Thoracic aorta (tissue), 2 donors: ENCODE results near the gene MRPS31. TPM values are rescaled to one million over a fixed set of nuclear protein-coding genes. Genes with fewer than 3 reads are reported as not detected.

Source experiments
- ATAC-seq: fragments of 150-250 bp; one replicate; pipeline ENCODE4 v1.8.0; 2017; ENCODE audit warnings: low read depth; ENCODE audit not compliant: insufficient number of reproducible peaks, low FRiP score
- DNase-seq: peaks from one replicate; pipeline ENCODE4 v3.0.0-alpha.2; 2020; ENCODE audit warnings: low spot score
- H3K27ac ChIP-seq, 2 donors: fragments of 200-600 bp; sonication (generic); 1 replicate in 1 of 2; 2 replicates in 1 of 2; pipeline ENCODE4 v1.5.1; 2016; ENCODE audit warnings: mild to moderate bottlenecking in 2 of 2, moderate library complexity in 2 of 2
- H3K27me3 ChIP-seq: fragments of 200-600 bp; sonication (generic); replicated peaks from 2 replicates; pipeline ENCODE4 v1.6.0; 2016; ENCODE audit warnings: mild to moderate bottlenecking; ENCODE audit not compliant: insufficient read depth
- H3K36me3 ChIP-seq: fragments of 200-600 bp; sonication (generic); one replicate; pipeline ENCODE4 v1.5.1; 2016
- H3K4me1 ChIP-seq, 2 donors: fragments of 200-600 bp; sonication (generic); 1 replicate in 1 of 2; 2 replicates in 1 of 2; pipeline versions ENCODE4 v1.5.1 to v1.6.0; 2016; ENCODE audit warnings: low read depth in 2 of 2, mild to moderate bottlenecking in 1 of 2; ENCODE audit not compliant: control insufficient read depth in 1 of 2
- H3K4me3 ChIP-seq: fragments of 200-600 bp; sonication (generic); 2 replicates; pipeline ENCODE4 v1.5.1; 2016; ENCODE audit warnings: mild to moderate bottlenecking
- H3K9me3 ChIP-seq: fragments of 200-600 bp; sonication (generic); 2 replicates; pipeline ENCODE4 v1.5.1; 2016
- total RNA-seq, 2 donors: library from RNA; depleted of rRNA; stranded (reverse); fragments of >200 nt; gene quantifications; one replicate each; pipeline versions ENCODE4 v1.1.0 to v1.2.3, GENCODE V29; 2016
- TF ChIP-seq, protein P1 (sequence below): fragments of 200-600 bp; sonication (generic); IDR thresholded peaks from one replicate; pipeline ENCODE4 v1.5.1; 2019; ENCODE audit warnings: antibody characterized with exemption

Gene MRPS31
- total RNA-seq, 2 donors from 2014 or later, result 11.4 to 13.7 TPM

DNA sequence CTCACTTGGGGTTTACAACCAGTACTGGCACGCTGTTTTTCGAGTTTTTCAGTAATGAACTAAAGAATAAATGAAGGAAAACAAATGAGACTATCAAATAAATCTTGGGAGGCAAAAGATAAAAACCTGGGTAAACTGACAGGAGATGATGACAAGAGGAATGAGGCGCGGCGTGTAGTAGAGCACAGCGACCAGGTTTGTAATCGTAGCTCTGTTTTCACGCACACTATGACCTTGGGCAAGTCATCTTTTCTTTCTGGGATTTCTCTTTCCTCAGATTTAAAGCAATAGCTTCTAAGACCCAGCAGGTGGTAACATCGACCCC lies 419 bp downstream of the MRPS31 start:
- no peaks in the 10 kb centered on the region for H3K9me3 ChIP-seq
- H3K4me1 ChIP-seq, result peaks cover 10 to 11% of the 10 kb centered on the region in 2 donors
- TF ChIP-seq, protein P1, sequence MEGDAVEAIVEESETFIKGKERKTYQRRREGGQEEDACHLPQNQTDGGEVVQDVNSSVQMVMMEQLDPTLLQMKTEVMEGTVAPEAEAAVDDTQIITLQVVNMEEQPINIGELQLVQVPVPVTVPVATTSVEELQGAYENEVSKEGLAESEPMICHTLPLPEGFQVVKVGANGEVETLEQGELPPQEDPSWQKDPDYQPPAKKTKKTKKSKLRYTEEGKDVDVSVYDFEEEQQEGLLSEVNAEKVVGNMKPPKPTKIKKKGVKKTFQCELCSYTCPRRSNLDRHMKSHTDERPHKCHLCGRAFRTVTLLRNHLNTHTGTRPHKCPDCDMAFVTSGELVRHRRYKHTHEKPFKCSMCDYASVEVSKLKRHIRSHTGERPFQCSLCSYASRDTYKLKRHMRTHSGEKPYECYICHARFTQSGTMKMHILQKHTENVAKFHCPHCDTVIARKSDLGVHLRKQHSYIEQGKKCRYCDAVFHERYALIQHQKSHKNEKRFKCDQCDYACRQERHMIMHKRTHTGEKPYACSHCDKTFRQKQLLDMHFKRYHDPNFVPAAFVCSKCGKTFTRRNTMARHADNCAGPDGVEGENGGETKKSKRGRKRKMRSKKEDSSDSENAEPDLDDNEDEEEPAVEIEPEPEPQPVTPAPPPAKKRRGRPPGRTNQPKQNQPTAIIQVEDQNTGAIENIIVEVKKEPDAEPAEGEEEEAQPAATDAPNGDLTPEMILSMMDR, result no peak
- H3K4me3 ChIP-seq, result peak overlapping the region; percentile 91
- H3K27me3 ChIP-seq, result no peaks in the 10 kb centered on the region
- ATAC-seq (no peak), DNase-seq (no peak)
- H3K36me3 ChIP-seq, result peaks cover 3% of the 10 kb centered on the region
- H3K27ac ChIP-seq, result peak overlapping the region; percentile 75 to 77

DNA sequence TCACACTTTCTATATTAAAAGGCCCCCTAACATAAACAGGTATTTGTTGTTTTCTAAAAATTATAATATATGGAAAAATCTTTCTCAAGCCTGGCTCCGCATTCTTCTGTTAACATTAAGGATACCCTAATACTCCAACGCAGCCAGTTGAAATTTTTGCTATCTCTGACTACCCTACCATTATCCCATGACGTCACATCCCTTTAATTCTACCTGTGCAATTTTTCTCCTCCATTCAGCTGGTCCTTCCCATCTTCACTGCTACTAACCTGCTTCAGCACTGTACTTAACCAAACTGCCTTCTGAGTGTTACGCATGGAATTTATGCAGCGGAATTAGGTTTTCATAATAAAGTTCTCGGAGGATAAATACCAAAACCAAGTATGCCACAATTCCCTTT lies 1.0 kb downstream of the MRPS31 start:
- Histone ChIP-seq H3K9me3 (no peaks in the 10 kb centered on the region), H3K27me3 (no peaks in the 10 kb centered on the region), H3K27ac (no peak overlapping the region), H3K4me1 (peaks cover 10 to 11% of the 10 kb centered on the region in 2 donors), H3K36me3 (peaks cover 3% of the 10 kb centered on the region), H3K4me3 (peak overlapping the region; percentile 91)
- TF ChIP-seq, protein P1, result no peak
- no peak for ATAC-seq
- no peak for DNase-seq

DNA sequence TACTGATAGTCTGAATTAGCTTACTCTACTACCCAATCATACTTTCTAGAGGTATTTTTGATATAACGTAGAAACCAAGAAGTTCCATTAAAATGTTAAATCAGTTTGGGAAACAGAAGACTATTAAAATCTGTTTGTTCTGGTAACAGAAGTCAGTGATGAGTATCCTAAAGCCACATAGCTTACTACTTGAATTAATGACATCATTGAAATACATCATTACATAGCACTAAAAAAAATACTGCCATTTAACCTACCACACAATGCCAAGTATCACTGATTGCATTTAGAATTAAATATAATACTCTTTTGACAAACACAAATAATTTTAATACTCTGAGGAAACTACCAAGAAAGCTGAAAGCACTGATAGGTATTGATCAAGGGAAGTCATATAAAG lies 5.4 kb downstream of the MRPS31 start:
- H3K4me3 ChIP-seq, result no peak overlapping the region
- no peak overlapping the region for H3K27ac ChIP-seq
- DNase-seq (no peak), ATAC-seq (no peak)
- H3K27me3 ChIP-seq, result no peaks in the 10 kb centered on the region
- H3K9me3 ChIP-seq, result no peaks in the 10 kb centered on the region
- peaks cover 3% of the 10 kb centered on the region for H3K36me3 ChIP-seq
- H3K4me1 ChIP-seq, result peaks cover 10 to 11% of the 10 kb centered on the region in 2 donors
- TF ChIP-seq, protein P1, result no peak

DNA sequence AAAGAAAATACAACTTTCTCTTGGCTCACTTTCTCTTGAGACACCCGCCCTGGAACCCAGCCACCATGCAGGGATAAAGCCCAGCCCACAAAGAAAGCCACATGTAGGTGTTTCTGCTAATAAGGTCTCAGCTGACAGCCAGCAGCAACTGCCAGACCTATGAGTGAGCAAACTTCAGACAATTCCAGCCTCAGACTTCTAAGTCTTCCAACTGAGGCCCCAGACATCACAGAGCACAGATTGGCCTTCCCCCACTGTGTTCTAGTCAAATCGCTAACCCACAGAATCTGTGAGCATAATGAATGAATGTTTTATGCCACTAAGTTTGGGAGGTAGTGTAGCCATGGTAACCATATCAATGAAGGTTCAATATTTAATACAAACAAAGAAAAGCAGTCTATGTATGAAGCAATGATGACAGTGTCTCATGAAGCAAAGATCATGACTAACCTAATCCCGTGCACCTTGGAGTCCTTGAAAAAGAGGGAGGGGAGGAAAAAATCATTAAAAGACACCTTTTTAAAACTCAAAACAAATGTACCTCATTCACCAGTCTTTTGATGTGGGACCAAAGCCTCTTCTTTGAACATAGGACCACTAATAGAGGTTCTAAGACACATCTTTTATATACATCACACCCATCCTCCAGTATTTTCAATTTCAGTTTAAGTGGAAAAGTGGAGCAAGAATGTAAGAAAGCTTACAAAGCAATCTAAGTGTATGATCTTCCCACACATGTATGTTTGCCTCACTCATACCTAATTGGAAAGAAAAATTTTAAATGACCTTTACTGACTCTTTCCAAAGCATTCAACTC lies 6.2 kb downstream of the MRPS31 start:
- peaks cover 3% of the 10 kb centered on the region for H3K36me3 ChIP-seq
- H3K4me1 ChIP-seq, result peaks cover 3 to 4% of the 10 kb centered on the region in 2 donors
- no peaks in the 10 kb centered on the region for H3K9me3 ChIP-seq
- TF ChIP-seq, protein P1, result no peak
- no peak for ATAC-seq
- no peak for DNase-seq
- H3K4me3 ChIP-seq, result no peak overlapping the region
- no peak overlapping the region for H3K27ac ChIP-seq
- H3K27me3 ChIP-seq, result no peaks in the 10 kb centered on the region

DNA sequence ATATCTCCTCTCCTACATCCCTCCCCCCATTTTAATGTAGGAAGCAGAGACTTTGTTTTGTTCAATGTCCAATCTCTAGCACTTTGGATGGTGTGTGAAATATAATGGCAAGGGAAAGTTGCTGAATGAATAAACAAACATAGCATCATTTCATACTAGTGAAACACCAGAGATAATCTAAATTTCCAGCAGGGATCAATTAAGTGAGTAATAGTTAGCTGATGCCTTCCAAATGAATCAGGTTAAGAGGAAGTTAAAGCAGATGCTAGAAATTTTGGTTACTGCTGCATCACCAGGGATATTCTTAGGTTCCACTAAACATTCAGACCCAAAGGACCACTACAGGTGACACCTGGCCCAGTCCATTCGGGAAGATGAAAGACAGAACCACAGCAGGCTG lies 8.1 kb downstream of the MRPS31 start:
- ATAC-seq (no peak), DNase-seq (no peak)
- no peaks in the 10 kb centered on the region for H3K4me1 ChIP-seq
- H3K36me3 ChIP-seq, result peaks cover 7% of the 10 kb centered on the region
- TF ChIP-seq, protein P1, result no peak
- no peak overlapping the region for H3K27ac ChIP-seq
- H3K9me3 ChIP-seq, result no peaks in the 10 kb centered on the region
- no peak overlapping the region for H3K4me3 ChIP-seq
- H3K27me3 ChIP-seq, result no peaks in the 10 kb centered on the region
